ENCODE measurements around the gene CACNB3. TPM values are rescaled to one million over a fixed set of nuclear protein-coding genes. Genes with fewer than 3 reads are reported as not detected.

The CACNB3 gene
- total and polyA plus RNA-seq, 2 of the 13 experiments (the other 11 are each of a cell fraction or from before 2014, with no cell fraction given): 0.29 to 0.54 TPM

DNA sequence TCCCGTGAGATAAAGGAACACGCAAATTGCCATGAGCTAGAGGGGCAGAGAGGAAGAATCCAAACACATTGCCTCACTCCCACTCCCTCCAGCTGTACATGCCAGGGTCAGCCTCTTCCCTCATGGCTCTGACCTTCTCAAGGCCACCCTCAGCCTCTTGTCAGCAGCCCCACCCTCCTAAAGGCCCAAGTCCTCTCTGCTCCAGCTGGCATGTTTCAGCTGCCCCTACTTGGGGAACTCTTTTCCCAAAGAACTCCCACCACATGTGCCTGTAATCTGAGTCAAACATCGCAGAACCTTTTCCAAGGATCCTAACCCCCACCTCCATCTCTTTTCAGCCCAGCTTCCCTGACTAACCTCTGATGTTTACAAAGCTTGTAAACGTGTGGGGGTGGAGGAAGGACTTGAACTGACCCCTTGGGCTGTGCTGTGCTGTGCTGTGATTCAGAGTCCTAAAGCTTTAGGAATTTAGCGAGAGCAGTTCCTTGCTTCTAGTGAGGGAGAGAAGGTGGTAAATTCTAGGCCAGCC, 7.3 kb upstream of the CACNB3 start (continued):
- TF ChIP-seq KLF15 (CRISPR knock-in tag; IDR thresholded peaks at IDR 0.05; ENCODE audit: borderline replicate concordance): no peak
- no peak for TF ChIP-seq ZFP36L2 (CRISPR knock-in tag; IDR thresholded peaks at IDR 0.05)
- TF ChIP-seq, protein P1, sequence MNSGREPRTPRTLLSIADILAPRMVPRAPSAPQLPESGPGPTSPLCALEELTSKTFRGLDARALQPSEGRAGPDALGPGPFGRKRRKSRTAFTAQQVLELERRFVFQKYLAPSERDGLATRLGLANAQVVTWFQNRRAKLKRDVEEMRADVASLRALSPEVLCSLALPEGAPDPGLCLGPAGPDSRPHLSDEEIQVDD (CRISPR knock-in tag; IDR thresholded peaks at IDR 0.05; ENCODE audit: borderline replicate concordance): no peak
- TF ChIP-seq, protein P2, sequence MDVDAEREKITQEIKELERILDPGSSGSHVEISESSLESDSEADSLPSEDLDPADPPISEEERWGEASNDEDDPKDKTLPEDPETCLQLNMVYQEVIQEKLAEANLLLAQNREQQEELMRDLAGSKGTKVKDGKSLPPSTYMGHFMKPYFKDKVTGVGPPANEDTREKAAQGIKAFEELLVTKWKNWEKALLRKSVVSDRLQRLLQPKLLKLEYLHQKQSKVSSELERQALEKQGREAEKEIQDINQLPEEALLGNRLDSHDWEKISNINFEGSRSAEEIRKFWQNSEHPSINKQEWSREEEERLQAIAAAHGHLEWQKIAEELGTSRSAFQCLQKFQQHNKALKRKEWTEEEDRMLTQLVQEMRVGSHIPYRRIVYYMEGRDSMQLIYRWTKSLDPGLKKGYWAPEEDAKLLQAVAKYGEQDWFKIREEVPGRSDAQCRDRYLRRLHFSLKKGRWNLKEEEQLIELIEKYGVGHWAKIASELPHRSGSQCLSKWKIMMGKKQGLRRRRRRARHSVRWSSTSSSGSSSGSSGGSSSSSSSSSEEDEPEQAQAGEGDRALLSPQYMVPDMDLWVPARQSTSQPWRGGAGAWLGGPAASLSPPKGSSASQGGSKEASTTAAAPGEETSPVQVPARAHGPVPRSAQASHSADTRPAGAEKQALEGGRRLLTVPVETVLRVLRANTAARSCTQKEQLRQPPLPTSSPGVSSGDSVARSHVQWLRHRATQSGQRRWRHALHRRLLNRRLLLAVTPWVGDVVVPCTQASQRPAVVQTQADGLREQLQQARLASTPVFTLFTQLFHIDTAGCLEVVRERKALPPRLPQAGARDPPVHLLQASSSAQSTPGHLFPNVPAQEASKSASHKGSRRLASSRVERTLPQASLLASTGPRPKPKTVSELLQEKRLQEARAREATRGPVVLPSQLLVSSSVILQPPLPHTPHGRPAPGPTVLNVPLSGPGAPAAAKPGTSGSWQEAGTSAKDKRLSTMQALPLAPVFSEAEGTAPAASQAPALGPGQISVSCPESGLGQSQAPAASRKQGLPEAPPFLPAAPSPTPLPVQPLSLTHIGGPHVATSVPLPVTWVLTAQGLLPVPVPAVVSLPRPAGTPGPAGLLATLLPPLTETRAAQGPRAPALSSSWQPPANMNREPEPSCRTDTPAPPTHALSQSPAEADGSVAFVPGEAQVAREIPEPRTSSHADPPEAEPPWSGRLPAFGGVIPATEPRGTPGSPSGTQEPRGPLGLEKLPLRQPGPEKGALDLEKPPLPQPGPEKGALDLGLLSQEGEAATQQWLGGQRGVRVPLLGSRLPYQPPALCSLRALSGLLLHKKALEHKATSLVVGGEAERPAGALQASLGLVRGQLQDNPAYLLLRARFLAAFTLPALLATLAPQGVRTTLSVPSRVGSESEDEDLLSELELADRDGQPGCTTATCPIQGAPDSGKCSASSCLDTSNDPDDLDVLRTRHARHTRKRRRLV (CRISPR knock-in tag; IDR thresholded peaks at IDR 0.05): no peak
- no peak for TF ChIP-seq ZBTB8A (CRISPR knock-in tag; IDR thresholded peaks at IDR 0.05; ENCODE audit: borderline replicate concordance, low read depth)
- no peak for TF ChIP-seq ZNF496 (CRISPR knock-in tag; IDR thresholded peaks at IDR 0.05; ENCODE audit: insufficient replicate concordance)
- TF ChIP-seq, protein P3, sequence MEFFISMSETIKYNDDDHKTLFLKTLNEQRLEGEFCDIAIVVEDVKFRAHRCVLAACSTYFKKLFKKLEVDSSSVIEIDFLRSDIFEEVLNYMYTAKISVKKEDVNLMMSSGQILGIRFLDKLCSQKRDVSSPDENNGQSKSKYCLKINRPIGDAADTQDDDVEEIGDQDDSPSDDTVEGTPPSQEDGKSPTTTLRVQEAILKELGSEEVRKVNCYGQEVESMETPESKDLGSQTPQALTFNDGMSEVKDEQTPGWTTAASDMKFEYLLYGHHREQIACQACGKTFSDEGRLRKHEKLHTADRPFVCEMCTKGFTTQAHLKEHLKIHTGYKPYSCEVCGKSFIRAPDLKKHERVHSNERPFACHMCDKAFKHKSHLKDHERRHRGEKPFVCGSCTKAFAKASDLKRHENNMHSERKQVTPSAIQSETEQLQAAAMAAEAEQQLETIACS (CRISPR knock-in tag; IDR thresholded peaks at IDR 0.05): no peak
- no peak for TF ChIP-seq ZEB1 (IDR thresholded peaks at IDR 0.05; ENCODE audit: insufficient replicate concordance, low read depth)
- TF ChIP-seq MXD4 (CRISPR knock-in tag; IDR thresholded peaks at IDR 0.05): no peak
- TF ChIP-seq ZNF205 (CRISPR knock-in tag; IDR thresholded peaks at IDR 0.05): no peak
- TF ChIP-seq, protein P4, sequence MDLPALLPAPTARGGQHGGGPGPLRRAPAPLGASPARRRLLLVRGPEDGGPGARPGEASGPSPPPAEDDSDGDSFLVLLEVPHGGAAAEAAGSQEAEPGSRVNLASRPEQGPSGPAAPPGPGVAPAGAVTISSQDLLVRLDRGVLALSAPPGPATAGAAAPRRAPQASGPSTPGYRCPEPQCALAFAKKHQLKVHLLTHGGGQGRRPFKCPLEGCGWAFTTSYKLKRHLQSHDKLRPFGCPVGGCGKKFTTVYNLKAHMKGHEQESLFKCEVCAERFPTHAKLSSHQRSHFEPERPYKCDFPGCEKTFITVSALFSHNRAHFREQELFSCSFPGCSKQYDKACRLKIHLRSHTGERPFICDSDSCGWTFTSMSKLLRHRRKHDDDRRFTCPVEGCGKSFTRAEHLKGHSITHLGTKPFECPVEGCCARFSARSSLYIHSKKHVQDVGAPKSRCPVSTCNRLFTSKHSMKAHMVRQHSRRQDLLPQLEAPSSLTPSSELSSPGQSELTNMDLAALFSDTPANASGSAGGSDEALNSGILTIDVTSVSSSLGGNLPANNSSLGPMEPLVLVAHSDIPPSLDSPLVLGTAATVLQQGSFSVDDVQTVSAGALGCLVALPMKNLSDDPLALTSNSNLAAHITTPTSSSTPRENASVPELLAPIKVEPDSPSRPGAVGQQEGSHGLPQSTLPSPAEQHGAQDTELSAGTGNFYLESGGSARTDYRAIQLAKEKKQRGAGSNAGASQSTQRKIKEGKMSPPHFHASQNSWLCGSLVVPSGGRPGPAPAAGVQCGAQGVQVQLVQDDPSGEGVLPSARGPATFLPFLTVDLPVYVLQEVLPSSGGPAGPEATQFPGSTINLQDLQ (CRISPR knock-in tag; IDR thresholded peaks at IDR 0.05): no peak
- no peak for TF ChIP-seq ZNF12 (CRISPR knock-in tag; IDR thresholded peaks at IDR 0.05)
- TF ChIP-seq SSRP1 (CRISPR knock-in tag; IDR thresholded peaks at IDR 0.05): no peak
- no peak for TF ChIP-seq ZNF558 (CRISPR knock-in tag; IDR thresholded peaks at IDR 0.05; ENCODE audit: borderline replicate concordance)
- no peak for TF ChIP-seq ZNF709 (CRISPR knock-in tag; IDR thresholded peaks at IDR 0.05)
- TF ChIP-seq ZNF383 (CRISPR knock-in tag; IDR thresholded peaks at IDR 0.05; ENCODE audit: borderline replicate concordance): no peak
- TF ChIP-seq NRL (CRISPR knock-in tag; IDR thresholded peaks at IDR 0.05; ENCODE audit: borderline replicate concordance): no peak
- TF ChIP-seq PHF5A (CRISPR knock-in tag; IDR thresholded peaks at IDR 0.05; ENCODE audit: low read depth, unreplicated experiment): no peak
- no peak for TF ChIP-seq ZFP37 (CRISPR knock-in tag; IDR thresholded peaks at IDR 0.05; ENCODE audit: borderline replicate concordance)
- TF ChIP-seq ZNF674 (CRISPR knock-in tag; IDR thresholded peaks at IDR 0.05; ENCODE audit: low read depth): no peak
- no peak for TF ChIP-seq MYC (CRISPR knock-in tag; IDR thresholded peaks at IDR 0.05; ENCODE audit: borderline replicate concordance)
